Measurements from ENCODE around the gene PYDC1.

The PYDC1 gene

GRCh38 chr16:31238041-31238440 lies 21.1 kb upstream of the PYDC1 start:
- no peak for TF ChIP-seq TAF1 (IDR thresholded peaks at IDR 0.05; ENCODE audit: borderline replicate concordance, insufficient read depth, low read length)
- TF ChIP-seq FOXP2 (optimal IDR thresholded peaks at IDR 0.05; ENCODE audit: borderline replicate concordance, extremely low read depth, extremely low read length, insufficient read depth): no peak
- TF ChIP-seq REST (IDR thresholded peaks at IDR 0.05; ENCODE audit: insufficient read depth in 1 of 2, low read depth in 2 of 2, low read length in 2 of 2): no peak
- TF ChIP-seq POLR2AphosphoS5 (IDR thresholded peaks at IDR 0.05; ENCODE audit: low read depth, low read length): no peak
- TF ChIP-seq SIN3A (IDR thresholded peaks at IDR 0.05; ENCODE audit: borderline replicate concordance, insufficient read depth, low read length): no peak

- TF ChIP-seq TAF1 (IDR thresholded peaks at IDR 0.05; ENCODE audit: borderline replicate concordance, insufficient read depth, low read length): no peak
- no peak for TF ChIP-seq SIN3A (IDR thresholded peaks at IDR 0.05; ENCODE audit: borderline replicate concordance, insufficient read depth, low read length)
- no peak for TF ChIP-seq POLR2AphosphoS5 (IDR thresholded peaks at IDR 0.05; ENCODE audit: low read depth, low read length)
- no peak for TF ChIP-seq REST (IDR thresholded peaks at IDR 0.05; ENCODE audit: insufficient read depth in 1 of 2, low read depth in 2 of 2, low read length in 2 of 2)
- TF ChIP-seq FOXP2 (optimal IDR thresholded peaks at IDR 0.05; ENCODE audit: borderline replicate concordance, extremely low read depth, extremely low read length, insufficient read depth): no peak
These were observed 12.6 kb upstream of the PYDC1 start for GRCh38 chr16:31229501-31229900.

- TF ChIP-seq SIN3A (IDR thresholded peaks at IDR 0.05; ENCODE audit: borderline replicate concordance, insufficient read depth, low read length) (no peak), POLR2AphosphoS5 (IDR thresholded peaks at IDR 0.05; ENCODE audit: low read depth, low read length) (no peak), REST (IDR thresholded peaks at IDR 0.05; ENCODE audit: insufficient read depth in 1 of 2, low read depth in 2 of 2, low read length in 2 of 2) (no peak), TAF1 (IDR thresholded peaks at IDR 0.05; ENCODE audit: borderline replicate concordance, insufficient read depth, low read length) (no peak)
These were observed 11.3 kb upstream of the PYDC1 start for GRCh38 chr16:31228206-31228605.

- TF ChIP-seq REST (IDR thresholded peaks at IDR 0.05; ENCODE audit: insufficient read depth in 1 of 2, low read depth in 2 of 2, low read length in 2 of 2): no peak
- TF ChIP-seq TAF1 (IDR thresholded peaks at IDR 0.05; ENCODE audit: borderline replicate concordance, insufficient read depth, low read length): no peak
- no peak for TF ChIP-seq POLR2AphosphoS5 (IDR thresholded peaks at IDR 0.05; ENCODE audit: low read depth, low read length)
- no peak for TF ChIP-seq SIN3A (IDR thresholded peaks at IDR 0.05; ENCODE audit: borderline replicate concordance, insufficient read depth, low read length)
- TF ChIP-seq FOXP2 (optimal IDR thresholded peaks at IDR 0.05; ENCODE audit: borderline replicate concordance, extremely low read depth, extremely low read length, insufficient read depth): no peak
These were observed 8.3 kb upstream of the PYDC1 start for GRCh38 chr16:31225193-31225592.

All from PFSK-1 (cell line).